ENCODE results near the gene SSTR3. TPM values are rescaled to one million over a fixed set of nuclear protein-coding genes. Genes with fewer than 3 reads are reported as not detected.

The SSTR3 gene
- total and polyA plus RNA-seq, 2 of the 13 experiments (the other 11 are each of a cell fraction or from before 2014, with no cell fraction given): 0.08 to 0.64 TPM

DNA sequence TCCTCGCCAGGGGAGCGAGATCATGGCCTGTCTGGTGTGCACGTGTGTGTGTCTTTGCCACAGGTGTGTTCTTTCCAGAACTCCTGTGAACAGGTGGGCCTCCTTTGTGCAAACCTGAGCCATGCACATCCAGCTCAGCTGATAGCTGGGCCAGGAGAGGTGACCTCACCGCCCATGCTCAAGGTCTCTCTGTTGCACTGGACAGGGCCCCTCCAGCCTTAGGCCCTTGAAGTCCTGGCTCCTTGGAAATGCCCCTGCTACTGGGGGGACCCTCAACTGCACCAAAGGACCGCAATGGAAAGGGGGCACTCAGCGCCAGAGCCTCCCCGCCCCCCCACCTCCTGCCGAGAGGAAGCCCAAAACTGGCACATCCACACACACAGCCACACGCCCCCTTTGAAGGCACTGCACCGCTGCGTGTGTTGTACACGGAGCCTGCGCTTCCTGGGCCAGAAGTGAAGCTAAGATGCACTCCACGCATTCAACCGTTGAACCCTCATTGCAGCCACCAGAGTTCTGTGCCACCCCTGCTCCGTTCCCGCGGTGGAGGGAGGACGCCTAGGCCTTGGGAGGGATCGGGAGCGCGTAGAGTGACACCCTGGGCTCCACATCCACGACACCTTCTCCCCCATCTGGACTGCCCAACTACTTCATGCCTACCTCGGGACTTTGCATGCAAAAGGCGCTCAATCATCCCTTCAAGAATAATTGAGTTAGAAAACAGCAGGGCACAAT is 46.2 kb downstream of the SSTR3 start (continued):
- TF ChIP-seq, protein P1, sequence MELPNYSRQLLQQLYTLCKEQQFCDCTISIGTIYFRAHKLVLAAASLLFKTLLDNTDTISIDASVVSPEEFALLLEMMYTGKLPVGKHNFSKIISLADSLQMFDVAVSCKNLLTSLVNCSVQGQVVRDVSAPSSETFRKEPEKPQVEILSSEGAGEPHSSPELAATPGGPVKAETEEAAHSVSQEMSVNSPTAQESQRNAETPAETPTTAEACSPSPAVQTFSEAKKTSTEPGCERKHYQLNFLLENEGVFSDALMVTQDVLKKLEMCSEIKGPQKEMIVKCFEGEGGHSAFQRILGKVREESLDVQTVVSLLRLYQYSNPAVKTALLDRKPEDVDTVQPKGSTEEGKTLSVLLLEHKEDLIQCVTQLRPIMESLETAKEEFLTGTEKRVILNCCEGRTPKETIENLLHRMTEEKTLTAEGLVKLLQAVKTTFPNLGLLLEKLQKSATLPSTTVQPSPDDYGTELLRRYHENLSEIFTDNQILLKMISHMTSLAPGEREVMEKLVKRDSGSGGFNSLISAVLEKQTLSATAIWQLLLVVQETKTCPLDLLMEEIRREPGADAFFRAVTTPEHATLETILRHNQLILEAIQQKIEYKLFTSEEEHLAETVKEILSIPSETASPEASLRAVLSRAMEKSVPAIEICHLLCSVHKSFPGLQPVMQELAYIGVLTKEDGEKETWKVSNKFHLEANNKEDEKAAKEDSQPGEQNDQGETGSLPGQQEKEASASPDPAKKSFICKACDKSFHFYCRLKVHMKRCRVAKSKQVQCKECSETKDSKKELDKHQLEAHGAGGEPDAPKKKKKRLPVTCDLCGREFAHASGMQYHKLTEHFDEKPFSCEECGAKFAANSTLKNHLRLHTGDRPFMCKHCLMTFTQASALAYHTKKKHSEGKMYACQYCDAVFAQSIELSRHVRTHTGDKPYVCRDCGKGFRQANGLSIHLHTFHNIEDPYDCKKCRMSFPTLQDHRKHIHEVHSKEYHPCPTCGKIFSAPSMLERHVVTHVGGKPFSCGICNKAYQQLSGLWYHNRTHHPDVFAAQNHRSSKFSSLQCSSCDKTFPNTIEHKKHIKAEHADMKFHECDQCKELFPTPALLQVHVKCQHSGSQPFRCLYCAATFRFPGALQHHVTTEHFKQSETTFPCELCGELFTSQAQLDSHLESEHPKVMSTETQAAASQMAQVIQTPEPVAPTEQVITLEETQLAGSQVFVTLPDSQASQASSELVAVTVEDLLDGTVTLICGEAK (IDR thresholded peaks at IDR 0.05): no peak
- TF ChIP-seq, protein P1 (CRISPR knock-in tag; IDR thresholded peaks at IDR 0.05): 0 out of 2 replicates have a peak, but pooled peaks have one; percentile 27
- TF ChIP-seq ZFY (CRISPR knock-in tag; IDR thresholded peaks at IDR 0.05) (peak; percentile 14; the same call in 1 of the 2 replicates), ZNF709 (CRISPR knock-in tag; IDR thresholded peaks at IDR 0.05) (0 out of 2 replicates have a peak, but pooled peaks have one; percentile 44), SETDB1 (CRISPR knock-in tag; IDR thresholded peaks at IDR 0.05; ENCODE audit: borderline replicate concordance) (0 out of 2 replicates have a peak, but pooled peaks have one; percentile 30)
